GM12891 (cell line): Measurements from ENCODE around the gene POU2F1.

ENCODE experiments used
- PAX5 ChIP-seq: IDR thresholded peaks from 2 replicates; pipeline ENCODE4 v1.6.1; 2011; ENCODE audit warnings: low read length, moderate library complexity, mild to moderate bottlenecking; ENCODE audit not compliant: insufficient read depth, severe bottlenecking
- POLR2A ChIP-seq: IDR thresholded peaks from 2 replicates; pipeline ENCODE4 v1.6.1; 2011; ENCODE audit warnings: low read depth, low read length, control low read depth
- POLR2AphosphoS5 ChIP-seq: IDR thresholded peaks from 2 replicates; pipeline ENCODE4 v1.6.1; 2011; ENCODE audit warnings: low read depth, low read length, control low read depth
- SPI1 ChIP-seq: IDR thresholded peaks from 2 replicates; pipeline ENCODE4 v1.6.1; 2011; ENCODE audit warnings: low read depth, low read length, control low read depth
- TAF1 ChIP-seq: IDR thresholded peaks from 2 replicates; pipeline ENCODE4 v1.6.1; 2011; ENCODE audit warnings: low read depth, low read length, control low read depth

GRCh38 chr1:167456926-167457325 is 236.2 kb downstream of the POU2F1 start:
- TF ChIP-seq POLR2AphosphoS5 (no peak), POLR2A (no peak), TAF1 (no peak), SPI1 (no peak), PAX5 (no peak)
